SK-N-SH treated with all-trans-retinoic acid at 6 μM for 48 hours (cell line): Measurements from ENCODE around the gene WDR49.

Source experiments
- ATAC-seq: fragments of 200-7000 bp; cut with Tn5 transposase; 3 replicates; pipeline ENCODE4 v1.9.1; 2020; ENCODE audit warnings: mild to moderate bottlenecking, moderate library complexity
- ARNTL ChIP-seq: fragments of 450-650 bp; formaldehyde crosslinking; IDR thresholded peaks from 2 replicates; pipeline ENCODE4 v1.5.0; 2020; ENCODE audit warnings: low read depth, mild to moderate bottlenecking, moderate library complexity, borderline replicate concordance
- BACH2 ChIP-seq: fragments of 250-450 bp; sonication (Bioruptor Pico); IDR thresholded peaks from 2 replicates; pipeline ENCODE4 v1.9.0; 2021; ENCODE audit warnings: mild to moderate bottlenecking, borderline replicate concordance
- CREB5 ChIP-seq: fragments of 250-450 bp; sonication (Bioruptor Pico); IDR thresholded peaks from 2 replicates; pipeline ENCODE4 v1.5.1; 2020; ENCODE audit warnings: low read depth, mild to moderate bottlenecking, moderate library complexity
- CSDC2 ChIP-seq: fragments of 250-450 bp; sonication (Bioruptor Pico); IDR thresholded peaks from 2 replicates; pipeline ENCODE4 v1.5.0; 2020; ENCODE audit warnings: mild to moderate bottlenecking, moderate library complexity
- ESRRG ChIP-seq: fragments of 250-450 bp; sonication (Bioruptor Pico); IDR thresholded peaks from 2 replicates; pipeline ENCODE4 v1.6.1; 2021; ENCODE audit warnings: mild to moderate bottlenecking
- GLIS3 ChIP-seq: fragments of 250-450 bp; sonication (Bioruptor Pico); IDR thresholded peaks from 2 replicates; pipeline ENCODE4 v1.5.0; 2020; ENCODE audit warnings: mild to moderate bottlenecking, moderate library complexity
- ISL1 ChIP-seq: fragments of 250-450 bp; sonication (Bioruptor Pico); IDR thresholded peaks from 2 replicates; pipeline ENCODE4 v2.1.2; 2022; ENCODE audit warnings: mild to moderate bottlenecking, moderate library complexity
- OSR1 ChIP-seq: fragments of 250-450 bp; sonication (Bioruptor Pico); IDR thresholded peaks from 2 replicates; pipeline ENCODE4 v1.8.0; 2022; ENCODE audit warnings: moderate library complexity, mild to moderate bottlenecking, inconsistent platforms
- PATZ1 ChIP-seq: fragments of 250-450 bp; sonication (Bioruptor Pico); IDR thresholded peaks from 2 replicates; pipeline ENCODE4 v1.8.0; 2020; ENCODE audit warnings: mild to moderate bottlenecking, moderate library complexity, borderline replicate concordance
- POU6F1 ChIP-seq: fragments of 250-450 bp; sonication (Bioruptor Pico); IDR thresholded peaks from 2 replicates; pipeline ENCODE4 v1.8.0; 2021; ENCODE audit warnings: low read depth, mild to moderate bottlenecking, moderate library complexity, borderline replicate concordance
- PPARA ChIP-seq: fragments of 250-450 bp; sonication (Bioruptor Pico); IDR thresholded peaks from 2 replicates; pipeline ENCODE4 v1.5.0; 2020; ENCODE audit warnings: mild to moderate bottlenecking, borderline replicate concordance
- RARB ChIP-seq: fragments of 250-450 bp; sonication (Bioruptor Pico); IDR thresholded peaks from 2 replicates; pipeline ENCODE4 v1.8.0; 2021; ENCODE audit warnings: mild to moderate bottlenecking, moderate library complexity
- SNAI2 ChIP-seq: fragments of 250-450 bp; sonication (Bioruptor Pico); IDR thresholded peaks from 2 replicates; pipeline ENCODE4 v1.5.0; 2020; ENCODE audit warnings: mild to moderate bottlenecking, moderate library complexity
- TCF4 ChIP-seq: fragments of 250-450 bp; sonication (Bioruptor Pico); IDR thresholded peaks from 2 replicates; pipeline ENCODE4 v1.8.0; 2021; ENCODE audit warnings: mild to moderate bottlenecking, moderate library complexity, borderline replicate concordance
- TSHZ2 ChIP-seq: fragments of 250-450 bp; sonication (Bioruptor Pico); IDR thresholded peaks from 2 replicates; pipeline ENCODE4 v1.5.0; 2020; ENCODE audit warnings: mild to moderate bottlenecking, moderate library complexity
- ZC3H10 ChIP-seq: fragments of 250-450 bp; sonication (Bioruptor Pico); IDR thresholded peaks from 2 replicates; pipeline ENCODE4 v1.5.1; 2021; ENCODE audit warnings: mild to moderate bottlenecking, moderate library complexity
- ZFP3 ChIP-seq: fragments of 250-450 bp; sonication (Bioruptor Pico); IDR thresholded peaks from 2 replicates; pipeline ENCODE4 v1.5.0; 2020; ENCODE audit warnings: mild to moderate bottlenecking, moderate library complexity
- ZFP30 ChIP-seq: fragments of 450-650 bp; formaldehyde crosslinking; IDR thresholded peaks from 2 replicates; pipeline ENCODE4 v1.5.0; 2022; ENCODE audit warnings: mild to moderate bottlenecking, moderate library complexity
- ZNF70 ChIP-seq: fragments of 450-650 bp; formaldehyde crosslinking; IDR thresholded peaks from 2 replicates; pipeline ENCODE4 v1.5.0; 2020; ENCODE audit warnings: mild to moderate bottlenecking, moderate library complexity
- ZNF8 ChIP-seq: fragments of 450-650 bp; formaldehyde crosslinking; IDR thresholded peaks from 2 replicates; pipeline ENCODE4 v1.5.0; 2020; ENCODE audit warnings: mild to moderate bottlenecking, moderate library complexity

The WDR49 gene

GRCh38 chr3:167700046-167700445 is 46.3 kb upstream of the WDR49 start (continued):
- TF ChIP-seq ZFP3 (CRISPR knock-in tag), result no peak
- TF ChIP-seq RARB (CRISPR knock-in tag), result no peak
- no peak for TF ChIP-seq CSDC2 (CRISPR knock-in tag)

GRCh38 chr3:167694121-167694520 is 40.4 kb upstream of the WDR49 start:
- TF ChIP-seq BACH2 (CRISPR knock-in tag) (no peak), OSR1 (no peak), TSHZ2 (CRISPR knock-in tag) (no peak), TCF4 (CRISPR knock-in tag) (no peak), ISL1 (CRISPR knock-in tag) (peak; percentile 23; the same call in 1 of the 2 replicates)
- ATAC-seq, result no peak

- no peak for ATAC-seq
- TF ChIP-seq ARNTL, result no peak
- TF ChIP-seq ZFP3 (CRISPR knock-in tag), result no peak
- TF ChIP-seq GLIS3 (CRISPR knock-in tag), result no peak
- TF ChIP-seq TSHZ2 (CRISPR knock-in tag), result no peak
- no peak for TF ChIP-seq TCF4 (CRISPR knock-in tag)
Measured at GRCh38 chr3:167691366-167691765, 37.6 kb upstream of the WDR49 start.

GRCh38 chr3:167684388-167684993 is 30.7 kb upstream of the WDR49 start:
- peak; percentile 84 for ATAC-seq
- TF ChIP-seq ZFP30, result no peak
- no peak for TF ChIP-seq SNAI2 (CRISPR knock-in tag)
- TF ChIP-seq ZC3H10 (CRISPR knock-in tag), result no peak
- no peak for TF ChIP-seq PPARA
- TF ChIP-seq PATZ1 (CRISPR knock-in tag), result no peak
- no peak for TF ChIP-seq ZFP3 (CRISPR knock-in tag)

- no peak for ATAC-seq
- TF ChIP-seq SNAI2 (CRISPR knock-in tag) (no peak), ESRRG (no peak), CREB5 (CRISPR knock-in tag) (no peak), TCF4 (CRISPR knock-in tag) (no peak), RARB (CRISPR knock-in tag) (no peak), PPARA (no peak), ZFP3 (CRISPR knock-in tag) (no peak), ARNTL (no peak), TSHZ2 (CRISPR knock-in tag) (no peak), GLIS3 (CRISPR knock-in tag) (no peak), POU6F1 (no peak), BACH2 (CRISPR knock-in tag) (no peak), ZNF70 (CRISPR knock-in tag) (no peak), ZC3H10 (CRISPR knock-in tag) (no peak), ZFP30 (no peak), ZNF8 (CRISPR knock-in tag) (no peak), CSDC2 (CRISPR knock-in tag) (no peak)
Measured at GRCh38 chr3:167679526-167679925, 25.8 kb upstream of the WDR49 start.
